ENCODE data around the gene RHAG. TPM values are rescaled to one million over a fixed set of nuclear protein-coding genes. Genes with fewer than 3 reads are reported as not detected.

Gene RHAG
- total and polyA plus RNA-seq, 12 donors: 0.12 to 0.95 (median 0.41) TPM; not detected in 5

- no peak overlapping the region for H3K27ac ChIP-seq
- 32 to 64% methylated on average over 1 of the region's 1 CpG for WGBS, 2 donors
- no peak for TF ChIP-seq CTCF (IDR thresholded peaks at IDR 0.05)
- intact Hi-C loops (cut with DNase I): no loop called here
- no peaks in the 10 kb centered on the region for H3K9me3 ChIP-seq
- no peak for DNase-seq
- no peaks in the 10 kb centered on the region for H3K36me3 ChIP-seq
- no peaks in the 10 kb centered on the region for H3K4me1 ChIP-seq
- H3K4me3 ChIP-seq: no peak overlapping the region
- no peaks in the 10 kb centered on the region for H3K27me3 ChIP-seq
- ATAC-seq: no peak
Observed at GRCh38 chr6:49649988-49650387, 13.3 kb upstream of the RHAG start.

GRCh38 chr6:49648036-49648435 lies 11.4 kb upstream of the RHAG start:
- Histone ChIP-seq H3K9me3 (no peaks in the 10 kb centered on the region), H3K4me1 (no peaks in the 10 kb centered on the region), H3K36me3 (no peaks in the 10 kb centered on the region), H3K27me3 (no peaks in the 10 kb centered on the region), H3K4me3 (no peak overlapping the region), H3K27ac (no peak overlapping the region)
- intact Hi-C loops (cut with DNase I): no loop called here
- ATAC-seq: no peak
- no peak for DNase-seq
- no peak for TF ChIP-seq CTCF (IDR thresholded peaks at IDR 0.05)

GRCh38 chr6:49647476-49647875 lies 10.8 kb upstream of the RHAG start:
- Histone ChIP-seq H3K36me3 (no peaks in the 10 kb centered on the region), H3K4me1 (no peaks in the 10 kb centered on the region), H3K4me3 (no peak overlapping the region), H3K9me3 (no peaks in the 10 kb centered on the region), H3K27ac (no peak overlapping the region), H3K27me3 (no peaks in the 10 kb centered on the region)
- intact Hi-C loops (cut with DNase I): no loop called here
- WGBS, 2 donors: 83 to 87% methylated on average over 2 of the region's 2 CpGs
- ATAC-seq: no peak
- DNase-seq: no peak
- no peak for TF ChIP-seq CTCF (IDR thresholded peaks at IDR 0.05)

GRCh38 chr6:49646942-49647341 lies 10.3 kb upstream of the RHAG start:
- WGBS, 2 donors: 64 to 73% methylated on average over 4 of the region's 4 CpGs
- Histone ChIP-seq H3K36me3 (no peaks in the 10 kb centered on the region), H3K27me3 (no peaks in the 10 kb centered on the region), H3K4me1 (no peaks in the 10 kb centered on the region), H3K9me3 (no peaks in the 10 kb centered on the region), H3K4me3 (no peak overlapping the region), H3K27ac (no peak overlapping the region)
- DNase-seq (no peak), ATAC-seq (no peak)
- no peak for TF ChIP-seq CTCF (IDR thresholded peaks at IDR 0.05)
- intact Hi-C loops (cut with DNase I): no loop called here
